SK-N-SH treated with all-trans-retinoic acid at 6 μM for 48 hours (cell line): ENCODE measurements around the gene ZNF792.

Experiments
- CREB5 ChIP-seq: fragments of 250-450 bp; sonication (Bioruptor Pico); IDR thresholded peaks from 2 replicates; pipeline ENCODE4 v1.5.1; 2020; ENCODE audit warnings: low read depth, mild to moderate bottlenecking, moderate library complexity
- CSDC2 ChIP-seq: fragments of 250-450 bp; sonication (Bioruptor Pico); IDR thresholded peaks from 2 replicates; pipeline ENCODE4 v1.5.0; 2020; ENCODE audit warnings: mild to moderate bottlenecking, moderate library complexity
- ESRRG ChIP-seq: fragments of 250-450 bp; sonication (Bioruptor Pico); IDR thresholded peaks from 2 replicates; pipeline ENCODE4 v1.6.1; 2021; ENCODE audit warnings: mild to moderate bottlenecking
- PATZ1 ChIP-seq: fragments of 250-450 bp; sonication (Bioruptor Pico); IDR thresholded peaks from 2 replicates; pipeline ENCODE4 v1.8.0; 2020; ENCODE audit warnings: mild to moderate bottlenecking, moderate library complexity, borderline replicate concordance
- SNAI2 ChIP-seq: fragments of 250-450 bp; sonication (Bioruptor Pico); IDR thresholded peaks from 2 replicates; pipeline ENCODE4 v1.5.0; 2020; ENCODE audit warnings: mild to moderate bottlenecking, moderate library complexity
- TCF4 ChIP-seq: fragments of 250-450 bp; sonication (Bioruptor Pico); IDR thresholded peaks from 2 replicates; pipeline ENCODE4 v1.8.0; 2021; ENCODE audit warnings: mild to moderate bottlenecking, moderate library complexity, borderline replicate concordance
- TOX ChIP-seq: fragments of 250-450 bp; sonication (Bioruptor Pico); IDR thresholded peaks from 2 replicates; pipeline ENCODE4 v1.8.0; 2021; ENCODE audit warnings: mild to moderate bottlenecking, moderate library complexity, borderline replicate concordance
- ZC3H10 ChIP-seq: fragments of 250-450 bp; sonication (Bioruptor Pico); IDR thresholded peaks from 2 replicates; pipeline ENCODE4 v1.5.1; 2021; ENCODE audit warnings: mild to moderate bottlenecking, moderate library complexity
- ZFP30 ChIP-seq: fragments of 450-650 bp; formaldehyde crosslinking; IDR thresholded peaks from 2 replicates; pipeline ENCODE4 v1.5.0; 2022; ENCODE audit warnings: mild to moderate bottlenecking, moderate library complexity
- ZNF565 ChIP-seq: fragments of 450-650 bp; formaldehyde crosslinking; conservative IDR thresholded peaks from 2 replicates; pipeline ENCODE4 v1.5.0; 2020; ENCODE audit warnings: low read depth, mild to moderate bottlenecking, moderate library complexity

- TF ChIP-seq CREB5 (CRISPR knock-in tag), result no peak
- no peak for TF ChIP-seq PATZ1 (CRISPR knock-in tag)
- TF ChIP-seq SNAI2, result no peak
- TF ChIP-seq ESRRG (CRISPR knock-in tag), result no peak
- no peak for TF ChIP-seq TCF4 (CRISPR knock-in tag)
- TF ChIP-seq CSDC2 (CRISPR knock-in tag), result no peak
- TF ChIP-seq ZFP30 (CRISPR knock-in tag), result no peak
- TF ChIP-seq ZNF565 (CRISPR knock-in tag), result no peak
- no peak for TF ChIP-seq TOX (CRISPR knock-in tag)
- no peak for TF ChIP-seq ZC3H10 (CRISPR knock-in tag)
Measured at GRCh38 chr19:34953092-34953491, 10.9 kb downstream of the ZNF792 start.
